GDM1 (cell line): ENCODE results near the gene CUBN.
"Not testable (repeated sequence)": the region's sequence is repeated elsewhere in the genome, so short reads cannot be mapped to it uniquely, and the experiment has no call there.

ENCODE experiments used
- DNase-seq: peaks from one replicate; lab custom pipeline; 2025; lab: John Stamatoyannopoulos, UW

Gene CUBN

GRCh38 chr10:17037910-17038309 lies 91.7 kb downstream of the CUBN start:
- DNase-seq: no peak

GRCh38 chr10:17035446-17035845 lies 94.2 kb downstream of the CUBN start:
- no peak for DNase-seq

GRCh38 chr10:17033529-17034260 lies 95.9 kb downstream of the CUBN start:
- no peak for DNase-seq

DNA sequence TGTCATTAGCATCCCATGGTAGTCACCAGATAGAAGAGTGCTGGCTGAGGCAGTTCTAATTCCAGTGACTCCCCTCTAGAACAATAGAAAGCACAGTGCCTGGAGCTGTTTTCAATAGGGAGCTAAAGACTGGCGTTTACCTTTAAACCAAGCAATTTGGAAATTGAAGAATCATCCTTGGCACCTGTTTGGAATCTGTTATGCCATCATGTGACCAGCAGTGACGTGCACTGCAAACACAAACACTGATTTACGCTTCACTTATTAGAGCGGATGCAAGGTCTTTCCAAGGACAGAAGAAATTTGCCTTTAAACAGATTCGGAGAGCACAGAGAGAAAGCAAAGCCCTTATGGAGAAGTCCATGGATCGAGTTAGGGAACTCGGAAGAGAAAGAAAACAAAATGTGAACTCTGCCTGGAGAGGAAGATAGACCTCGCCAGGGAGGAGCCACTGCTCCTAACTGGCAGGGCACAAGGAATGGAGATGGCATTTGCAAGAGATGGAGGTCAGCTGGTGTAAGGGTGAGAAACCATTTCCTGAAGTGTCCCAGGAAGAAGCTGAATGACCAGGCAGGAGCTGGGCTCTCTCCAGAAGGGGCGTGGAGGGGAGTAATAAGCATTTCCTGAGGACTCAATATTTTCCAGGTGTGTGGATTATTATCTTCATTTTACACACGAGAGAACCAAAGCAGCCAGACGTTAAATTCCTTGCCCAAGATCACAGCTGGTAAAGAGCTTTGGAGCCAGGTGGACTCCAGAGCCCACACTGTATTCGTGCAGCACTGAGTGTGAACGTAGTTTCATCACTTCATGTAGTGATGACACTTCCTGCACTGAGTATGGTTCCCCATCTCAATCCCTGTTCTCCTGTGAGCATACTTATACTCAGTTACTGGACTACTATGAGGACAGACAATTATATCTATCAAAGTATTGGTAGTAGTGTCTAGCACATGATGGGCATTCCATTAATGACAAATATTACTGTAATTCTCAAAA lies 97.7 kb downstream of the CUBN start:
- DNase-seq: no peak

- peak; percentile 26 for DNase-seq
Measured at GRCh38 chr10:17029581-17030271, 99.9 kb downstream of the CUBN start.

- no peak for DNase-seq
Measured at GRCh38 chr10:17029239-17029580, 100.4 kb downstream of the CUBN start.

- DNase-seq: no peak
Measured at GRCh38 chr10:17028798-17029197, 100.8 kb downstream of the CUBN start.

DNA sequence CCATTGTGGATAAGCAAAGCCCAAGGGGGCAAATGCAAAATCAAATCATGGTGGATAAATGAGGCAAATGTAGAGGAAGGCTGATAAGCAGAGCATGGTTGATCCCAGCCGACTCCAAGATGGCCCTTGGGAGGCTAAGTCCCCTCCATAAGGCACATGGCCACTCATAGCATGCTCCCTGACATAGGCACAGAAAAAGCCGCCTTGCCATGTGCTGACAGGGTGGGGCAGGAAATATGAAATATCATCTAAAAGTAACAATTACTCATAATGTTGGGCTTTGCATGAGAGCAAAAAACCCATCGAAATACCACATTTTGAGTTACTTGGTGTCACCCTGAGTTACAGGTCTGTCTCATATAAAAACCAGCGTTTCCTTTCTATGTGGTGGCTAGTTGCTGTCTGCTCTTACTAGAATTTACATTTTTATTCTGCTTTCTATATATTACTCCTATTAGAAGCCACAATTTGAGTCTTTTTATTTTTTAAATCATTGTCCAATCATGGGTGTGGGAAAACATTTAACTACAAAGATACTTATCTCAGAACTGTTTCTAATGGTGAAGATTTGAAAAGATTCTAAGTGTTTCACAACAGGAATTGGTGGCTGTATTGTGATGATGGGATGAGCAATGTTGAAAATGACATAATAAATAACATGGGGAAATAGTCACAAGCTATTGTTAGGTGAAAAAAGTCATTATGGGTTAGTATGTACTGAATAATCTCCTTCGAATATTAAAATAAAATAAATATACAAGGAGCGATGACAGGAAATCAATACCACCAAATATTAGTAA lies 102.7 kb downstream of the CUBN start:
- DNase-seq: no peak

- peak; percentile 31 for DNase-seq
Measured at GRCh38 chr10:17025444-17026295, 103.9 kb downstream of the CUBN start.

DNA sequence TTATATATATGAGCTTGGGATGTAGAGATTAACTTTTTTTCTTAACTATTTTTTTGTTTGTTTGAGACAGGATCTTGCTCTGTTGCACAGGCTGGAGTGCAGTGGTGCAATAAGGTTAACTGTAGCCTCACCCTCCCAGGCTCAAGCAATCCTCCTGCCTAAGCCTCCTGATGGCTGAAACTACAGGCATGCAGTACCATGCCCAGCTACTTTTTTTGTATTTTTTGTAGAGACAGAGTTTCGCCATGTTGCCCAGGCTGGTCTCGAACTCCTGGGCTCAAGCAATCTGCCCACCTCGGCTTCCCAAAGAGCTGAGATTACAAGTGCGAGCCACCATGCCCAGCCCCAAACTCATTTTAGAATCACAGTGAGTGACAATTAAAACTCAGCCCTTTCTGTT lies 105.2 kb downstream of the CUBN start:
- no peak for DNase-seq

DNA sequence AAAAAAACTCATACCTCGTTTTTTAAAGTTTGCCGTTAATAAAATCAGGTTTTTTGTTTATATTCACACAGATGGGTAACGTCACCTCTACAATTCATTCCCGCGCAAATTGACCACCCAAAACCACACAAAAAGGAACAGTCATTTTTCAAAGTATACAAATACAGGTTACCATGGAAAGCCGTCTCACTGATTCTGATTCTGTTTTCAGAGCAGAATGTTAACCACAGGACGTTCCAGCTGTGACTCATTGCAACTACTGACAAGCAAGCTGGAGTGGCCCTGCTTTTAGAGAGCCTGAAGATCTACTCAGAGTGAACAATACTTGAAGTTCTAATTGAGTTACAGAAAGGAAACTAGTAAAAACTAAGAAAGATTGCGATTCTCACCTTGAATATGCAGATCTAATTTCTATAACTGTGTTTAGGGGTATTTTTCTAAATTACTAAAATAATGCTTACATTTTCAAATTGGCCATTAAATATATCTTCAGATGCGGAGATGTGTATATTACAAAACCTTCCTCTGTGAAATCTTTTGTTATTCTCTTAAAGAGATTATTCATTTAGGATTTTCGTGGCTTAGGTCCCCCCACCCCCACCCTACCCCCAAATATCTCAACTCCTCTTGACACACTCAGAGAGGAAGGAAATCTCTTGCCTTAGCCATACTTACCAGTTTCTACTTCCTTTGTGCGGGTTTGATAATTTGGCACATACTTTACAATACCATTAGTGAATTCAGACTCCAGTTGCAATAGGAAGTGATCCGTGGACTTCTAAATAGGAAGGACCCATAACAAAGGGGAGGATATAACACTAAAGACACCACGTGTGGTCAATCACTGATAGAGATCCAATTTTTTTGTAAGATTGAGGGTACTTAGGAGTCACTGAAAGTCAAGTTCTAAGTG lies 106.0 kb downstream of the CUBN start:
- peak; percentile 76 for DNase-seq

DNA sequence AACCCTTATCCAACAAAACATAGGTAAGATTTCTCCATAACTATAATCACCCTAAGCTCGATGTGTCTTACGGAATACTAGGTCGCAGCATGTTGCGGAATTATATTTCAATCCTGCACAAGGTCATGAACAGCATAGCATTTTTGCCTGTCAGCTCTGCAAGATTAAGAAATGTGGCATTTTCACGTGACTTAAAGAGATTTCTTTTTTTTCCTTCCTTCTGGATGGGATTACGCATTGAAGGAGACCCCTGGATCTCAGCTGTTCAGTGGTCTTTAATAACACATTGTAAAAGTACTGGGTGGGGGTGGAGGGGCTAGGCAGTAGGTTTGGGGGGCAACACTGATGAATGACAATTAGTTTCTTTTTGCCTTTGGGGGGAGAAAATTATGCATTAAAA lies 106.7 kb downstream of the CUBN start:
- no peak for DNase-seq

DNA sequence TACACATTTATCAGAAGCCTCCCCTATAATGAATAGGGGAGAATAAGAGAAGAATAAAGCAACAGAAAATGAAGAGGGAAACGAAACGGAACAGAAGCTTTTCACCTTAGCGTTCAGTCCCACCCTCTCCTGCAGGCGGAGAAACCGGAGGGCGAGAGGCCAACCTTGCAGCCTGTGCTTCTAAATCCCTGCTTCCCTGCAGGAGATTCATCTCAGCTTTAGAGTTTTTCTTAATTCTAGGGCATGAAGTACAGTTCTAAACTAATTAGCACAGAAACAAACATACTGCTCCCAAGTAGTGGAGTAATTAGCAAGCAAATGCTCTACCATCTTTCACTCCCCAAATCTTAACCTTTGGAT lies 107.2 kb downstream of the CUBN start:
- no peak for DNase-seq

- no peak for DNase-seq
Measured at GRCh38 chr10:17021656-17022465, 107.8 kb downstream of the CUBN start.

GRCh38 chr10:17019696-17020095 lies 109.9 kb downstream of the CUBN start:
- DNase-seq: no peak

DNA sequence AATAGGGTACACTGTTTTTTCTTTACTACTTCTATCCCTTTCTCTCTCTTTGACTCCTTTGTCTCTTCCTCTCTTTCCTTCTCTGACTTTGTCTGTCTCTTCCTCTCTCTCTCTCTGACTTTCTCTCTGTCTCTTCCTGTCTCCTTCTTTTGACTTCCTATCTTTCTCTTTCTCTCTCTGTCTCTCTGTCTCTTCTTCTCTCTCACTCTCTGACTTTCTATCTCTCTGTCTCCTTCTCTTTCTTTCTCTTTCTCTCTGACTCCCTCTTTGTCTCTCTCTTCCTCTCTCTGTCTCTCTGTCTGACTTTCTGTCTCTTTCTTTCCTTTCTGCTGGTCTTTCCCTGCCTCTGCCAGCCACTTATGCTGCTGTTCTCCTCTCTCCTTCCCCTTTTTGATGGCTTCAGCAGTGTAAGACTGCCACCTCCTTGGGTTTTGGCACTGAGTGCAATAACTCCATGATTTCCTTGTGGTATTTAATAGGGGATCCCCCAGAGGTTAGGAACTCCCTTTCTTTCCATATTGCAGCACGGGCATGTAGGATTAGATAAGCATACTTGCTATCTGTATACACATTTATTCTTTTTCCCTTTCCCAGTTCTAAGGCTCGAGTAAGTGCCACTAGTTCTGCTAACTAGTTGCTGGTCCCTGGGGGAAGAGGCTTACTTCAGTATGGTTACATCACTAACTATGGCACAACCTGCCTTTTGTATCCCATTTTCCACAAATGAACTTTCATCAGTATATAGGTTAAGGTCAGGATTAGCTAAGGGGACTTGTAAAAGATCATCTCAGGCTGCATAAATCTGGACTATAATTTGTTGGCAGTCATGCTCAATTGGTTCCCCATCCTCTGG lies 116.3 kb downstream of the CUBN start:
- not testable (repeated sequence) for DNase-seq

- DNase-seq: not testable (repeated sequence)
Measured at GRCh38 chr10:17012731-17013130, 116.9 kb downstream of the CUBN start.
